Testis (tissue), 3 donors: Measurements from ENCODE around the gene HSPG2. TPM values are rescaled to one million over a fixed set of nuclear protein-coding genes. Genes with fewer than 3 reads are reported as not detected.

ENCODE experiments used
- DNase-seq: peaks from one replicate; pipeline ENCODE4 v3.0.0-alpha.2; 2019
- H3K27ac ChIP-seq, 2 donors: fragments of 200-600 bp; sonication (generic); one replicate each; pipeline ENCODE4 v1.5.1; 2019
- H3K27me3 ChIP-seq: fragments of 200-600 bp; sonication (generic); one replicate; pipeline ENCODE4 v1.5.1; 2019
- H3K36me3 ChIP-seq: fragments of 200-600 bp; sonication (generic); one replicate; pipeline ENCODE4 v1.5.1; 2017; ENCODE audit warnings: low read depth; ENCODE audit errors: missing control alignments
- H3K4me1 ChIP-seq: fragments of 200-600 bp; sonication (generic); one replicate; pipeline ENCODE4 v1.5.1; 2019
- H3K4me3 ChIP-seq, 2 donors: fragments of 200-600 bp; sonication (generic); one replicate each; pipeline ENCODE4 v1.5.1; 2017 to 2019
- H3K9me3 ChIP-seq: fragments of 200-600 bp; sonication (generic); one replicate; pipeline ENCODE4 v1.5.1; 2017
- POLR2A ChIP-seq: fragments of 450-650 bp; IDR thresholded peaks from one replicate; pipeline ENCODE4 v1.6.1; 2017; ENCODE audit warnings: antibody characterized with exemption, mild to moderate bottlenecking, moderate library complexity
- WGBS, 2 donors: methylation state at CpG; one replicate each; pipeline ENCODE4 v1.1.5; 2018; 5-methylcytosine and 5-hydroxymethylcytosine counted together
- intact Hi-C: fragments of 100-400 bp; cut with DNase I; formaldehyde crosslinking; loops from one replicate; pipeline ENCODE4 v1.15.1; 2023; ENCODE audit warnings: low total_unique reads
- polyA plus RNA-seq: library from polyadenylated mRNA; stranded (reverse); fragments of 350-450 nt; fragmentation: Illumina TruSeq; extraction: RNeasy Lipid Tissue Mini Kit (QIAGEN cat#74804); gene quantifications from one replicate; pipeline ENCODE4 v1.2.3, GENCODE V29; 2014; ENCODE audit warnings: low read depth, low replicate concordance; ENCODE audit not compliant: insufficient read depth
- total RNA-seq, 2 donors: library from RNA; depleted of rRNA; stranded (reverse); fragments of >200 nt; gene quantifications; one replicate each; pipeline ENCODE4 v1.2.3, GENCODE V29; 2016
- TF ChIP-seq, protein P1 (sequence below), 3 experiments: fragments of 450-650 bp in 2 of 3; fragments of 200-600 bp in 1 of 3; sonication (generic) in 1 of 3; IDR thresholded peaks; one replicate each; pipeline ENCODE4 v1.5.1; 2016 to 2019; ENCODE audit warnings: antibody characterized with exemption in 3 of 3, mild to moderate bottlenecking in 2 of 3, moderate library complexity in 1 of 3

Gene HSPG2
- total and polyA plus RNA-seq, 3 donors from 2014 or later = 51.8 to 72.1 (median 54.2) TPM

DNA sequence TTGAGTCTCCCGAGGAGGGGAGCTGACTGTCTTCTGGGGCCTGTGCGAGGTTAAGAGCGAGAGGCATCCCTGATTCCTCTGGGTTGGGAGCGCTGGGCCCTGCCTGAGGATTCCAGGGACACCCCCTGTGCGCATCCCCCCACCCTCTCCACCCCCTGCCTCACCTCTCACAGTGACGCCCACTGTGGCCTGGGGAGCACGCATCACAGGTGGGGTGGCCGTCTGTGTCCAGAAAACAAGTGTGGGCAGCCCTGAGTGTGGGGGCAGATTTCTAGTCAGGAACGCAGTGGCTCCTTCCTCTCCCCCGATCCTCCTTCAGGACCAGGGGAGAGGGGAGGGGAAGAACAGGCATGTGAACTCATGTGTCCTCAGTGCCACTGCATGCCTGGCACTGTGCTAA is 63.3 kb downstream of the HSPG2 start:
- no peaks in the 10 kb centered on the region for H3K36me3 ChIP-seq
- H3K4me3 ChIP-seq = no peak overlapping the region
- peaks cover 6% of the 10 kb centered on the region for H3K4me1 ChIP-seq
- DNase-seq = no peak
- no peaks in the 10 kb centered on the region for H3K9me3 ChIP-seq
- TF ChIP-seq, protein P1, sequence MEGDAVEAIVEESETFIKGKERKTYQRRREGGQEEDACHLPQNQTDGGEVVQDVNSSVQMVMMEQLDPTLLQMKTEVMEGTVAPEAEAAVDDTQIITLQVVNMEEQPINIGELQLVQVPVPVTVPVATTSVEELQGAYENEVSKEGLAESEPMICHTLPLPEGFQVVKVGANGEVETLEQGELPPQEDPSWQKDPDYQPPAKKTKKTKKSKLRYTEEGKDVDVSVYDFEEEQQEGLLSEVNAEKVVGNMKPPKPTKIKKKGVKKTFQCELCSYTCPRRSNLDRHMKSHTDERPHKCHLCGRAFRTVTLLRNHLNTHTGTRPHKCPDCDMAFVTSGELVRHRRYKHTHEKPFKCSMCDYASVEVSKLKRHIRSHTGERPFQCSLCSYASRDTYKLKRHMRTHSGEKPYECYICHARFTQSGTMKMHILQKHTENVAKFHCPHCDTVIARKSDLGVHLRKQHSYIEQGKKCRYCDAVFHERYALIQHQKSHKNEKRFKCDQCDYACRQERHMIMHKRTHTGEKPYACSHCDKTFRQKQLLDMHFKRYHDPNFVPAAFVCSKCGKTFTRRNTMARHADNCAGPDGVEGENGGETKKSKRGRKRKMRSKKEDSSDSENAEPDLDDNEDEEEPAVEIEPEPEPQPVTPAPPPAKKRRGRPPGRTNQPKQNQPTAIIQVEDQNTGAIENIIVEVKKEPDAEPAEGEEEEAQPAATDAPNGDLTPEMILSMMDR (IDR thresholded peaks at IDR 0.05) = no peak
- TF ChIP-seq POLR2A = no peak
- H3K27me3 ChIP-seq = no peaks in the 10 kb centered on the region
- WGBS, 2 donors = 82 to 87% methylated on average over 9 to 10 of the region's 10 CpGs
- no peak overlapping the region for H3K27ac ChIP-seq
- intact Hi-C loops = no loop called here

DNA sequence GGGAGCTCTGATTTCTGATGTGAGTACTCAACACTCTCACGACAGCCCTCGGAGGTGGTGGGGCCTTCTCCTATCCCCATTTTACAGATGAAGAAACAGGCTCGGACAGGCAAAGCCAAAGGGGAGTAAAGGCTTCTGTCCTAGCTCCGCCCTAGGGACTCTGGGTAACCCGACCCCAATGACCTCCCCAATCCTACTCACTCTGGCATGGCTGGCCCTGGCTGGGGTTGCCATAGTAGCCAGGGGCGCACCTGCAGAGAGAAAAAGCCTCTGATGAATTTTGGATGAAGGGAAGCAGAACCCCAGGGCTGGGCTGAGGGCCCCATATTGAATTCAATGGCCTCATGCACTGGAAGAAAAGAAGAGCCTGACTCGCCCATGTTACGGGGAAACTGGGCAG is 63.9 kb downstream of the HSPG2 start:
- intact Hi-C loops = no loop called here
- no peak for TF ChIP-seq POLR2A
- TF ChIP-seq, protein P1 (IDR thresholded peaks at IDR 0.05) = no peak
- H3K4me3 ChIP-seq = no peak overlapping the region
- no peaks in the 10 kb centered on the region for H3K27me3 ChIP-seq
- H3K36me3 ChIP-seq = no peaks in the 10 kb centered on the region
- H3K9me3 ChIP-seq = no peaks in the 10 kb centered on the region
- peaks cover 6% of the 10 kb centered on the region for H3K4me1 ChIP-seq
- WGBS, 2 donors = 85 to 88% methylated on average over 7 to 8 of the region's 8 CpGs
- no peak for DNase-seq
- H3K27ac ChIP-seq = no peak overlapping the region

DNA sequence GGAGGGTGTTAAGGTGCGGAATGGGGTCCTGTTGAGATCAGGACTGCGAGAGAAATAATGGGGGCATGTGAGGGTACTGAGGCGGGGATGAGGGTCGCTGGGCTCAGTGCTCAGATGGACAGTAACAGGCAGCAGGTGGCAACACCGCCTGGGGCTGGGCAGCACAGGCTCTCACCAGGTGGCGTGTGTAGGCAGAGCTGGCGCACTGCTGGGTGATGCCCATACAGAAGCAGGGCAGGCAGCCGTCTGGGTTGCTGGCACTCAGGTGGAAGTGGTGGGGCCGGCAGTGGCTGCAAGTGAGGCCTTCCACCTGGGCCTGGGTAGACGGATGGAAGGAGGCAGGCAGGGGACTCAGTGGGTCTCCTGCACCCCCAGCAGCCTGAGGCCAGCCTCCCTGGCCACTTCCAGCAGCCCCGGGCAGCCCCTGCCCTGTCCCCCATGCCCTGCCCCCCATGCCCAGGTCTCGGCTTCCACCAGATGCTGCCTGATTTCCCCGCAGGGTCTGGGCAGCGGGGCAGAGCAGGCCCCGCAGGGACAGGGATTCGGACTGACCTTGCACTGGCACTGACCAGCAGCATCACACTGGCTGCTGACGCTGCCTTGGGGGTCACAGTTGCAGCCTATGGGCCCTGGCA is 64.5 kb downstream of the HSPG2 start:
- WGBS, 2 donors = 88 to 90% methylated on average over 10 to 17 of the region's 17 CpGs
- TF ChIP-seq POLR2A = no peak
- TF ChIP-seq, protein P1 (IDR thresholded peaks at IDR 0.05) = no peak
- Histone ChIP-seq H3K27ac (no peak overlapping the region), H3K27me3 (no peaks in the 10 kb centered on the region), H3K4me1 (peaks cover 6% of the 10 kb centered on the region), H3K4me3 (no peak overlapping the region), H3K36me3 (no peaks in the 10 kb centered on the region), H3K9me3 (no peaks in the 10 kb centered on the region)
- intact Hi-C loops = no loop called here
- no peak for DNase-seq

DNA sequence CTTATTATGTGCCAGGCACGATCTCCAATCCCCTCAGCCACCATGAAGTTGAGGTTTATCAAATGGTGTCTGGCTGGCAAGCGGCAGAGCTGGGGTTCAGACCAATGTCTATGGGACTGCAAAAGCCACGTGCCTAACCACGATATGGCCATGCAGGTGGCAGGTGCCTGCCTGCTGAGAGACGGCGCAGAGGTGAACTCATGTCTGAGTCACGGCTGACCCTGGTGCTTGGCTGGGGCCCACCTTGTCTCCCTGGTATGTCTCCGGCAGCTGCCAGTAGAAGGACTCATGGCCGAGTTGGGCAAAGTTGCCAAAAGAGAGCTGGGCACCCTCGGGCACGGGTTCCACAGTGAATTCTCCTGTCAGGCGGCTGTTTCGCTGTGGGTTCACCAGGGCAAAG is 65.2 kb downstream of the HSPG2 start:
- peaks cover 6% of the 10 kb centered on the region for H3K4me1 ChIP-seq
- WGBS, 2 donors = 74 to 85% methylated on average over 9 to 13 of the region's 13 CpGs
- DNase-seq = no peak
- H3K36me3 ChIP-seq = no peaks in the 10 kb centered on the region
- TF ChIP-seq, protein P1 (IDR thresholded peaks at IDR 0.05) = no peak
- TF ChIP-seq POLR2A = no peak
- intact Hi-C loops = no loop called here
- no peak overlapping the region for H3K27ac ChIP-seq
- H3K27me3 ChIP-seq = no peaks in the 10 kb centered on the region
- no peaks in the 10 kb centered on the region for H3K9me3 ChIP-seq
- H3K4me3 ChIP-seq = no peak overlapping the region

DNA sequence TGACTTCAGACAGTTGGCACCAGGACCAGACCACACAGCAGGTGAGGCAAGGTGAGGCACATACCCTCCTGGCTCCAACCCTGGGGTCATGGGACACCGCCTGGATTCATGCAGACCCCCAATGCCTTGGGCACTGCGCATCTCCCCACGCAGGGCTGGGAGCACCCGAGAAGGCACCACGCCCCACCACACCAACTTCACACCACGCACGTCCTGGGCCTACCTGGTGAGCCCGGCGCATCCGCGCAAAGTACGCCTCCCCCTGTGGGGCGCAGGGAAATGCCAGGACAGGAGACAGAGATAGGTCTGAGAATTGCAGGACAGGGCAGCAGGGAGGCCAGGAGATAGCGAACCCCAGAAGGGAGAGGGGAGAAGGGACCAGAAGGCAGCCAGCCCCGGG is 66.5 kb downstream of the HSPG2 start:
- Histone ChIP-seq H3K27ac (no peak overlapping the region), H3K4me3 (no peak overlapping the region), H3K36me3 (no peaks in the 10 kb centered on the region), H3K9me3 (no peaks in the 10 kb centered on the region), H3K4me1 (peaks cover 6% of the 10 kb centered on the region), H3K27me3 (no peaks in the 10 kb centered on the region)
- DNase-seq = no peak
- intact Hi-C loops = no loop called here
- 96 to 97% methylated on average over 15 of the region's 15 CpGs for WGBS, 2 donors
- TF ChIP-seq POLR2A = no peak
- TF ChIP-seq, protein P1 (IDR thresholded peaks at IDR 0.05) = no peak
